Hindlimb muscle (tissue), 1 donor: Measurements from ENCODE around the gene CSKMT. TPM values are rescaled to one million over a fixed set of nuclear protein-coding genes. Genes with fewer than 3 reads are reported as not detected.
"Not testable (repeated sequence)": the region's sequence is repeated elsewhere in the genome, so short reads cannot be mapped to it uniquely, and the experiment has no call there.

Experiments used
- DNase-seq: peaks from one replicate; pipeline ENCODE4 v3.0.0-alpha.2; 2013
- polyA plus RNA-seq: library from polyadenylated mRNA; unstranded; fragments of 120-200 nt; gene quantifications from one replicate; pipeline ENCODE4 v1.2.1, GENCODE V29; 2013; ENCODE audit not compliant: insufficient read length

CSKMT gene
- polyA plus RNA-seq, 1 donor = 3.3 TPM

GRCh38 chr11:62656796-62657429 lies 8.2 kb upstream of the CSKMT start:
- no peak for DNase-seq

- no peak for DNase-seq
Observed at GRCh38 chr11:62664405-62665074, 572 bp upstream of the CSKMT start.

- DNase-seq = no peak
Observed at GRCh38 chr11:62665599-62666258, 617 bp downstream of the CSKMT start.

- no peak for DNase-seq
Observed at GRCh38 chr11:62666259-62666926, 1.3 kb downstream of the CSKMT start.

GRCh38 chr11:62667460-62667859 lies 2.3 kb downstream of the CSKMT start:
- DNase-seq = no peak

GRCh38 chr11:62669420-62670161 lies 4.5 kb downstream of the CSKMT start:
- no peak for DNase-seq

- DNase-seq = no peak
Observed at GRCh38 chr11:62671236-62671607, 6.1 kb downstream of the CSKMT start.

GRCh38 chr11:62671608-62672389 lies 6.7 kb downstream of the CSKMT start, which contains the start of the genes LBHD1 and UQCC3:
LBHD1 (minus strand) TSS chr11:62672267; CDS start chr11:62670031, 2,236 bp downstream.
UQCC3 (plus strand) TSS chr11:62671673; CDS start chr11:62671746, 73 bp downstream.
- DNase-seq = peak; percentile 85

GRCh38 chr11:62673196-62673525 lies 8.0 kb downstream of the CSKMT start:
- no peak for DNase-seq

- not testable (repeated sequence) for DNase-seq
Observed at GRCh38 chr11:62675415-62675814, 10.3 kb downstream of the CSKMT start.

GRCh38 chr11:62676698-62677097 lies 11.6 kb downstream of the CSKMT start:
- DNase-seq = no peak

GRCh38 chr11:62677156-62677555 lies 12.0 kb downstream of the CSKMT start:
- DNase-seq = no peak

GRCh38 chr11:62677714-62678113 lies 12.6 kb downstream of the CSKMT start:
- DNase-seq = no peak

GRCh38 chr11:62678433-62678769 lies 13.3 kb downstream of the CSKMT start:
- no peak for DNase-seq

- peak; percentile 93 for DNase-seq
Observed at GRCh38 chr11:62678770-62679696, 13.9 kb downstream of the CSKMT start, which contains the start of gene UBXN1. UBXN1 (minus strand) TSS chr11:62679073; CDS start chr11:62678923, 150 bp downstream.

- DNase-seq = no peak
Observed at GRCh38 chr11:62680825-62681240, 15.7 kb downstream of the CSKMT start.

- no peak for DNase-seq
Observed at GRCh38 chr11:62682518-62682917, 17.4 kb downstream of the CSKMT start.

- no peak for DNase-seq
Observed at GRCh38 chr11:62687508-62688396, 22.6 kb downstream of the CSKMT start.

GRCh38 chr11:62688491-62688890 lies 23.4 kb downstream of the CSKMT start:
- no peak for DNase-seq
